ENCODE measurements around the gene MLYCD. TPM values are rescaled to one million over a fixed set of nuclear protein-coding genes. Genes with fewer than 3 reads are reported as not detected.

The MLYCD gene
- total and polyA plus RNA-seq, 7 donors, result 1.8 to 16.3 (median 9.3) TPM

GRCh38 chr16:83929811-83930555 lies 31.1 kb downstream of the MLYCD start:
- no peaks in the 10 kb centered on the region for H3K9me3 ChIP-seq
- no peaks in the 10 kb centered on the region for H3K27me3 ChIP-seq
- TF ChIP-seq POLR2A (IDR thresholded peaks at IDR 0.05) (no peak), EP300 (IDR thresholded peaks at IDR 0.05) (no peak), POLR2AphosphoS5 (IDR thresholded peaks at IDR 0.05) (no peak)
- TF ChIP-seq, protein P1, sequence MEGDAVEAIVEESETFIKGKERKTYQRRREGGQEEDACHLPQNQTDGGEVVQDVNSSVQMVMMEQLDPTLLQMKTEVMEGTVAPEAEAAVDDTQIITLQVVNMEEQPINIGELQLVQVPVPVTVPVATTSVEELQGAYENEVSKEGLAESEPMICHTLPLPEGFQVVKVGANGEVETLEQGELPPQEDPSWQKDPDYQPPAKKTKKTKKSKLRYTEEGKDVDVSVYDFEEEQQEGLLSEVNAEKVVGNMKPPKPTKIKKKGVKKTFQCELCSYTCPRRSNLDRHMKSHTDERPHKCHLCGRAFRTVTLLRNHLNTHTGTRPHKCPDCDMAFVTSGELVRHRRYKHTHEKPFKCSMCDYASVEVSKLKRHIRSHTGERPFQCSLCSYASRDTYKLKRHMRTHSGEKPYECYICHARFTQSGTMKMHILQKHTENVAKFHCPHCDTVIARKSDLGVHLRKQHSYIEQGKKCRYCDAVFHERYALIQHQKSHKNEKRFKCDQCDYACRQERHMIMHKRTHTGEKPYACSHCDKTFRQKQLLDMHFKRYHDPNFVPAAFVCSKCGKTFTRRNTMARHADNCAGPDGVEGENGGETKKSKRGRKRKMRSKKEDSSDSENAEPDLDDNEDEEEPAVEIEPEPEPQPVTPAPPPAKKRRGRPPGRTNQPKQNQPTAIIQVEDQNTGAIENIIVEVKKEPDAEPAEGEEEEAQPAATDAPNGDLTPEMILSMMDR (IDR thresholded peaks at IDR 0.05), result no peak
- H3K4me1 ChIP-seq, result peaks cover 0 to 8% (median 3%) of the 10 kb centered on the region in 4 donors
- intact Hi-C loops (cut with DNase I), result no loop called here
- no peaks in the 10 kb centered on the region for H3K36me3 ChIP-seq
- WGBS, 2 donors, result 87 to 88% methylated on average over 17 of the region's 17 CpGs
- H3K4me3 ChIP-seq, result no peak overlapping the region
- no peak for DNase-seq
- H3K27ac ChIP-seq, result no peak overlapping the region

- WGBS, 2 donors, result 81 to 91% methylated on average over 22 of the region's 22 CpGs
- intact Hi-C loops (cut with DNase I), result no loop called here
Measured at GRCh38 chr16:83930730-83931500, 32.0 kb downstream of the MLYCD start.

DNA sequence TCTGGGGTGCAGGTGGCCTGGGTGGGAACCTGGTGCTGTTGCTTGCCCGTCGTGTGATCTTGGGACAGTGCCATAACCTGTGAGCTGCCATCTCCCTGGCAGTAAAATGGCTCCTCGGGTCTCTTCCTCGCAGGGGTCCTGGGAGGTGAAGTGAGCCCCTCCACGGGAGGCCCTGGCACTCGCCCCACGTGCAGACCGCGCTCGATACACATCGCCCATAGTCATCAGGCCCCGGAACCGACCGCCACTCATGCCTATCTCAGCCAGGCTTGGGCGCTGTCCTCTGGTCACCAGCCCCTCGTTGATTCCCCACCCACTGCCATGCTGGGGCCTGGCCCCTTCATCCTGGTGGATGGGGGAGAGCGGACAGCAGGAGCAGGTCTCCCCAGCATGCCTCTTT lies 32.6 kb downstream of the MLYCD start:
- H3K4me3 ChIP-seq, result no peak overlapping the region
- 75 to 90% methylated on average over 17 of the region's 17 CpGs for WGBS, 2 donors
- intact Hi-C loops (cut with DNase I), result no loop called here
- H3K27me3 ChIP-seq, result no peaks in the 10 kb centered on the region
- DNase-seq, result no peak
- TF ChIP-seq POLR2AphosphoS5 (IDR thresholded peaks at IDR 0.05) (no peak), EP300 (IDR thresholded peaks at IDR 0.05) (no peak), POLR2A (IDR thresholded peaks at IDR 0.05) (no peak)
- TF ChIP-seq, protein P1 (IDR thresholded peaks at IDR 0.05), result no peak
- no peaks in the 10 kb centered on the region for H3K9me3 ChIP-seq
- H3K4me1 ChIP-seq, result peaks cover 0 to 5% (median 2%) of the 10 kb centered on the region in 4 donors
- no peak overlapping the region for H3K27ac ChIP-seq
- H3K36me3 ChIP-seq, result no peaks in the 10 kb centered on the region

More at GRCh38 chr16:83930730-83931500, 32.0 kb downstream of the MLYCD start:
- Histone ChIP-seq H3K9me3 (no peaks in the 10 kb centered on the region), H3K36me3 (no peaks in the 10 kb centered on the region), H3K27ac (no peak overlapping the region), H3K4me1 (peaks cover 0 to 8% (median 3%) of the 10 kb centered on the region in 4 donors), H3K4me3 (no peak overlapping the region), H3K27me3 (no peaks in the 10 kb centered on the region)
- no peak for TF ChIP-seq POLR2A (IDR thresholded peaks at IDR 0.05)
- no peak for TF ChIP-seq POLR2AphosphoS5 (IDR thresholded peaks at IDR 0.05)
- no peak for TF ChIP-seq EP300 (IDR thresholded peaks at IDR 0.05)
- TF ChIP-seq, protein P1 (IDR thresholded peaks at IDR 0.05), result no peak
- DNase-seq, result no peak

DNA sequence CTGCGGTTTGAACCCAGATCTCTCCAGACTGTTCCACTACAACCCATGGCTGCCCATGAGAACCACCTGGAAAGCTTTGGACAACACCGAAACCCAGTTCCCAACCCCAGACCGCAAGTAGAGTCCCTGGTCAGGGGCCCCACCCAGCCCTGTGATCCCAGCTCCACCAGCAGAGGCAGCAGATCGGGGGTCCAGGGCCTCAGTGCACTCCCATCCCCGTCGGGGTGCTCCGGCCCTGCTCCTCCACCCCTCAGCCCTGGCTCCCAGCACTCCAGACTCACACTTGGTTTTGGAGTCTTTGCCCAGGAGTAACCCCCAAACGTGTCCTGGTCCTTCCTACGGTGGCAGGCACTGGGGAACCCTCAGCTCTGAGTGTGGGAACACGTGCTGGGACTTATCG lies 33.4 kb downstream of the MLYCD start:
- DNase-seq, result no peak
- 92 to 93% methylated on average over 11 of the region's 11 CpGs for WGBS, 2 donors
- no peaks in the 10 kb centered on the region for H3K27me3 ChIP-seq
- peaks cover 0 to 2% (median 0%) of the 10 kb centered on the region in 4 donors for H3K36me3 ChIP-seq
- no peak overlapping the region for H3K27ac ChIP-seq
- TF ChIP-seq POLR2AphosphoS5 (IDR thresholded peaks at IDR 0.05), result peak in 1 of 4 donors; percentile 10
- TF ChIP-seq POLR2A (IDR thresholded peaks at IDR 0.05), result no peak
- TF ChIP-seq, protein P1 (IDR thresholded peaks at IDR 0.05), result no peak
- TF ChIP-seq EP300 (IDR thresholded peaks at IDR 0.05), result no peak
- H3K4me1 ChIP-seq, result no peaks in the 10 kb centered on the region
- H3K4me3 ChIP-seq, result no peak overlapping the region
- no peaks in the 10 kb centered on the region for H3K9me3 ChIP-seq
- intact Hi-C loops (cut with DNase I), result no loop called here
